ENCODE measurements around the gene GPR39. TPM values are rescaled to one million over a fixed set of nuclear protein-coding genes. Genes with fewer than 3 reads are reported as not detected.

Gene GPR39
- total RNA-seq, 2 donors from 2014 or later, result 3.6 to 5.3 TPM

DNA sequence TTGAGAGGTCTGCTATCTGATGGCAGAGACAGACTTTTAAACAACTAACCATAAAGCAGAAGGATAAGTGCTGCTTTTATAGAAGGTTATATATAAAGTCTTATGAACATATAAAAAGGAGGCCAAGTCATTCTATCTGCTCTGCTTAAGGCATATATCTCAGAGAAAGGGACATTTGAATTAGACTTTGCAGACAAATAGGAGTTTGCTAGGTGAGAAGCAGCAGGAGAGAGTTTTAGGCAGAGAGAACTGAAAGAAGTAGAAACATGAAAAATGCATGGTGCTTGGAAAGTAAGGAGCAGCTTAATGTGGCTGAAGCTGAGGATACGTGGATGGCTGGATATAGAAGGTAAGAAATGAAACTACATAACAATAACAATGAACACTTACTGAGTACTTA, 188.0 kb downstream of the GPR39 start:
- no peak overlapping the region for H3K4me3 ChIP-seq
- H3K9me3 ChIP-seq, result no peaks in the 10 kb centered on the region
- H3K27ac ChIP-seq, result no peak overlapping the region
- intact Hi-C loops (cut with DNase I), result no loop called here
- TF ChIP-seq POLR2A (IDR thresholded peaks at IDR 0.05), result no peak
- TF ChIP-seq, protein P1, sequence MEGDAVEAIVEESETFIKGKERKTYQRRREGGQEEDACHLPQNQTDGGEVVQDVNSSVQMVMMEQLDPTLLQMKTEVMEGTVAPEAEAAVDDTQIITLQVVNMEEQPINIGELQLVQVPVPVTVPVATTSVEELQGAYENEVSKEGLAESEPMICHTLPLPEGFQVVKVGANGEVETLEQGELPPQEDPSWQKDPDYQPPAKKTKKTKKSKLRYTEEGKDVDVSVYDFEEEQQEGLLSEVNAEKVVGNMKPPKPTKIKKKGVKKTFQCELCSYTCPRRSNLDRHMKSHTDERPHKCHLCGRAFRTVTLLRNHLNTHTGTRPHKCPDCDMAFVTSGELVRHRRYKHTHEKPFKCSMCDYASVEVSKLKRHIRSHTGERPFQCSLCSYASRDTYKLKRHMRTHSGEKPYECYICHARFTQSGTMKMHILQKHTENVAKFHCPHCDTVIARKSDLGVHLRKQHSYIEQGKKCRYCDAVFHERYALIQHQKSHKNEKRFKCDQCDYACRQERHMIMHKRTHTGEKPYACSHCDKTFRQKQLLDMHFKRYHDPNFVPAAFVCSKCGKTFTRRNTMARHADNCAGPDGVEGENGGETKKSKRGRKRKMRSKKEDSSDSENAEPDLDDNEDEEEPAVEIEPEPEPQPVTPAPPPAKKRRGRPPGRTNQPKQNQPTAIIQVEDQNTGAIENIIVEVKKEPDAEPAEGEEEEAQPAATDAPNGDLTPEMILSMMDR (IDR thresholded peaks at IDR 0.05), result no peak
- no peak for TF ChIP-seq POLR2AphosphoS5 (IDR thresholded peaks at IDR 0.05)
- no peak for DNase-seq (ENCODE audit: low spot score)
- H3K36me3 ChIP-seq, result no peaks in the 10 kb centered on the region
- no peaks in the 10 kb centered on the region for H3K27me3 ChIP-seq (replicated peaks; ENCODE audit: insufficient read depth)
- H3K4me1 ChIP-seq (replicated peaks), result no peaks in the 10 kb centered on the region
- WGBS, result 87% methylated on average over 1 of the region's 1 CpG

GRCh38 chr2:132605236-132606180, 188.9 kb downstream of the GPR39 start:
- no peak overlapping the region for H3K4me3 ChIP-seq
- H3K27me3 ChIP-seq (replicated peaks; ENCODE audit: insufficient read depth), result no peaks in the 10 kb centered on the region
- 89% methylated on average over 14 of the region's 14 CpGs for WGBS
- no peak for DNase-seq (ENCODE audit: low spot score)
- no peaks in the 10 kb centered on the region for H3K36me3 ChIP-seq
- intact Hi-C loops (cut with DNase I), result no loop called here
- H3K4me1 ChIP-seq (replicated peaks), result no peaks in the 10 kb centered on the region
- no peaks in the 10 kb centered on the region for H3K9me3 ChIP-seq
- TF ChIP-seq, protein P1 (IDR thresholded peaks at IDR 0.05), result no peak
- no peak for TF ChIP-seq POLR2A (IDR thresholded peaks at IDR 0.05)
- H3K27ac ChIP-seq, result no peak overlapping the region

DNA sequence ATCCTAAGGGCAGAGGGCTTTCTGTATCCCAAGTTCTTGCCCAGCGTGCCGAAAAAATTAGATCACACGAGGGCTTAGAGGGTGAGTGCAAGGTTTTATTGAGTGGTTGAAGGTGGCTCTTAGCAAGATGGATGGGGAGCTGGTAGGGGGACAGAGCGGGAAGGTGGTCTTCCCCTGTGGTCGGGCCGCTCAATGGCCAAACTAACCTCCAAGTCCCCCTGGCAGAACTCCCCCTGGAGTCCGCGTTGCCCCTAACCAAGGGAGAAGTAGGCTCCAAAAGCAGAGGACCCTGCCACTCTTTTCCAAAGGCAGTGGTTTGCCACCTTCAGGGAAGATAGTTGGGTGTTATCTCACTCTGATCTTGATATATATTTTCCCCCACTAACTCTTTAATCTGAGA, 190.0 kb downstream of the GPR39 start:
- TF ChIP-seq, protein P1 (IDR thresholded peaks at IDR 0.05), result no peak
- no peak for TF ChIP-seq POLR2A (IDR thresholded peaks at IDR 0.05)
- no peak for TF ChIP-seq POLR2AphosphoS5 (IDR thresholded peaks at IDR 0.05)
- no peaks in the 10 kb centered on the region for H3K9me3 ChIP-seq
- 94% methylated on average over 8 of the region's 8 CpGs for WGBS
- no peaks in the 10 kb centered on the region for H3K27me3 ChIP-seq (replicated peaks; ENCODE audit: insufficient read depth)
- H3K4me1 ChIP-seq (replicated peaks), result no peaks in the 10 kb centered on the region
- intact Hi-C loops (cut with DNase I), result no loop called here
- H3K4me3 ChIP-seq, result no peak overlapping the region
- H3K36me3 ChIP-seq, result no peaks in the 10 kb centered on the region
- H3K27ac ChIP-seq, result no peak overlapping the region
- no peak for DNase-seq (ENCODE audit: low spot score)

DNA sequence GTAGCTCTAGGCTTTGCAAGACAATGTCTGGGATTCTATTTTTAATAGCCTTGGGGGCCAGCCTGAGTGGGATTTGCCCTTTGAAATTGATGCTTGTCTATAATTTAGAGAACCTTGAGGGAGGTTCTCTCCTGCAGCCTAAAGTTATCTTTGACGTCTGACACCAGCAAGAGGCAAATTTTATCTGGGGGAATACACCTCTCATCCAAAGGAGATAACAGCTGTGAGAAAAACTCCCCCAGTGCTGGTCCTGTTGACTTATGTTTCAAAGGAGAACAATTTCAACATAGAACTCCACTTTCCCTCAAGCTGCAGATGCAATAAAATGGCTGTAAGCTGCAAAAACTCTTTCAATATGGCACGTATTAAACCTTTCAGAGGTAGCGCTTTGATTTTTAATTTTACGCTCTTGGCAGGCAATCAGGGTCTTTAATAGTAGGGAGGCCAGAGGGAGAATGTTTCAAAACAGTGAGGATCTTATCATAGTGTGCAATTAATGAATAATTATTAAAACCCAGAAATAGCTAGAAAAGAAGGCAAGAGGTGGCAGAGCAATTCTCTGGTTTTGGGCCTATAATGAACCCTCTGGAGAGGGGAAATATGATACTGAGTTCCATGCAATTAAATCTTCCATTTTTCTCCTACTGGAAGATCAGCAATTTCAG, 191.0 kb downstream of the GPR39 start:
- Histone ChIP-seq H3K36me3 (no peaks in the 10 kb centered on the region), H3K9me3 (no peaks in the 10 kb centered on the region), H3K27ac (no peak overlapping the region), H3K27me3 (replicated peaks; ENCODE audit: insufficient read depth) (no peaks in the 10 kb centered on the region), H3K4me3 (no peak overlapping the region), H3K4me1 (replicated peaks) (no peaks in the 10 kb centered on the region)
- intact Hi-C loops (cut with DNase I), result no loop called here
- WGBS, result 51% methylated on average over 4 of the region's 4 CpGs
- DNase-seq (ENCODE audit: low spot score), result no peak
- TF ChIP-seq, protein P1 (IDR thresholded peaks at IDR 0.05), result no peak
- no peak for TF ChIP-seq POLR2A (IDR thresholded peaks at IDR 0.05)
- TF ChIP-seq POLR2AphosphoS5 (IDR thresholded peaks at IDR 0.05), result no peak
